Measurements from ENCODE around the gene DDX59.

DDX59 gene

GRCh38 chr1:200669314-200670241 is at the start of gene DDX59:
Gene DDX59 (minus strand): TSS chr1:200669907. CDS start chr1:200666740, 3,167 bp downstream.
- DNase-seq, result peak; percentile 98

DNA sequence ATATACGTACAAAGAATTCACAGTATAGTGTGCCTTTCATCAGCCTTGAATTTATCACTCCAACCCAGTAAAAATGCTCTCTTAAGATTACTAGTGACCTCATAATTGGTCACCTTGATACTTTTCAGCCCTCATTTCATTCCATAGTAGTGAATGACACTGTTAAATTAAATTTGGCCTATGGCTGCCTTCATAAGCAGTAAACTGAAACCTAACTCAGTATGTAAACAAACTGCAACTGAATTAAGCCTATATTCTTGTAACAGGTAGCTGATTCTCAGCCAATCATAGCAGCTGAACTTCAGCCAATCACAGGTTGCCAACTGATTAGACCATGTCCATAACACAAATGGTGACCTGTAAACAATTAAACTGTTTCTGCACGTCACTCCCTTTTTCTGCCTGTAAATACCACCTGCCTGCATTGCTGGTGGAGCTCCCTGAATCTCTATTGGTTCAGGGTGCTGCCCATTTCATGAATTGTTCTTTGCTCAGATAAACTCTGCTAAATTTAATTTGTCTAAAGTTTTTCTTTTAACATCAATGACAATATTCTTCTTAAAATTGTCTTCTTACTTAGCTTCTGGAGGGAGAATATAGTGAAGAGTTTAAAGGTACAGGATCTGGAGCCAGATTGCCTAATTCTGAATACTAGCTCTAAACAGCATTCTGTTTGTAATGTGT is 44.9 kb upstream of the DDX59 start:
- DNase-seq, result no peak

DNA sequence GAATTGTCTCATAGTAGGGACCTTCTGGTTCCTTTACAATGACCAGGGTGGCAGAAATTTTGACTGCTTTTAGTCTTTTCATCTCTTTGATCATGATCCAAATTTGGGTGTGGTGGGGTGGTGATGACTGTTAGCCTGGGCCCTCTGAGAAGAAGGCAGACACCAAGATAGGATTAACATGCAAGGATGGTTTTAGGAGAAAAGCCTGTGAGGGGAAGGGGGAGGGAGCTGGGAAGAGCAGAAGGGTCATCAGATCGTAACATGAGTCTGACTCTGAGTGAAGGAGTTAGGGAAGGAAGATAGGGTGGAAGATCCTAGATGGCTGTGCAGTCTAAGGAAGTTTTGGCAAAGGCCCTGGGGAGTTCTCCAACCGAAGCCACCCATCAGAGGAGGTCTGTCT is 40.5 kb upstream of the DDX59 start:
- DNase-seq, result no peak

DNA sequence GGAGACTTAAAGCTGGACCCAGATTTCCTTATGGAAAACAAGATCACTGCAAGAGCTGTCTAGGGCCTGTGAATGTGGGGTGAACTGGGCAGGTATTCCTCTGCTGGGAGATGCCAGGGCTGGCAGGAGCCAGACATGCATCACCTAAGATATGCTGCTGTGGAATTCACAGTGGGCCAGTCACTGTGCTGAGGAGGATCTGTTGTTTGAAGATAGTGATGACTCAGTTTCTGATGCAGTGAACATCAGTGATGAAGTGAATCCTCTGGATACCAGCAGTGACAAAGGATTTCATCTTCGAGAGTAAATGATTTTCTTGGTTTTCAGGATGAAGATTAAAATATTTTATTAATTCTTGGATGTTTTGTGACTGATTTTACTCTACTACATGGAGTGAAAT is 39.1 kb upstream of the DDX59 start:
- no peak for DNase-seq

- DNase-seq, result no peak
Observed at GRCh38 chr1:200708161-200708560, 38.5 kb upstream of the DDX59 start.

DNA sequence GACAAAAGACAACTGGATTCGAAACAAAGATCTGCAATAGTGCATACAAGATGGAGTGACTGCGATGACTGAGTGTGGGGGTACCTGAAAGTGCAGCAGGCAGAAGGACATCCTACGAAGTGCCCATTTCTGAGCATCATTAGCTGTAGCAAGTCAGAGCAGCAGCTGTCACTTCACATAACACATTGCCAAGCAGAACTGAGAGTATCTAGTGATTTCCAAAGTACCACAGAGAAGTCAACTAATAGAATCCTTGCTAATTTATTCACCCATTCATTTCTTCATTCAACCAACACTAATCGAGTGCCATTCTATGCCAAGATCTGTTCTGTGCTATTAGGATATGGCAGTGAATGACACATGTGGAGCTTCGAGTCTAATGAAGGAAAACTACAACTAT is 37.4 kb upstream of the DDX59 start:
- no peak for DNase-seq

GRCh38 chr1:200706111-200706814 is 36.6 kb upstream of the DDX59 start:
- no peak for DNase-seq

- DNase-seq, result no peak
Observed at GRCh38 chr1:200704986-200705500, 35.3 kb upstream of the DDX59 start.

DNA sequence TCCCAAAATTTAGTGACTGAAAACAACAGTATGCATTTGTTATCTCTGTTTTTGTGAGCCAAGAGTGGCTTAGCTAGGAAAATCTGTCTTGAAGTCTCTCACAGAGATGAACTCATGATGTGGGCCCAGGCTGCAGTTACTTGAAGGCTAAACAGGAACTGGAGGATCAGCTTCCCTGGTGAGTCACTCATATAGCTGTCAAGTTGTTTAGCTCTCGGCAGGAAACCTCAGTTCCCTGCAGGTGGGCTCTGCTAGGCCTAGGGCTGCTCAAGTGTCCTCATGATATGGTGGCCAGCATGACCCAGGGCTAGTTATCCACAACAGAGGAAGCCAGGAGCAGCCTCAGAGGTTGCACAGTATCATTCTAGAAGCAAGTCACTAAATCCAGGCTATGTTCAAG is 30.2 kb upstream of the DDX59 start:
- no peak for DNase-seq

GRCh38 chr1:200694738-200695137 is 25.0 kb upstream of the DDX59 start:
- DNase-seq, result no peak

- DNase-seq, result no peak
Observed at GRCh38 chr1:200693327-200693726, 23.6 kb upstream of the DDX59 start.

DNA sequence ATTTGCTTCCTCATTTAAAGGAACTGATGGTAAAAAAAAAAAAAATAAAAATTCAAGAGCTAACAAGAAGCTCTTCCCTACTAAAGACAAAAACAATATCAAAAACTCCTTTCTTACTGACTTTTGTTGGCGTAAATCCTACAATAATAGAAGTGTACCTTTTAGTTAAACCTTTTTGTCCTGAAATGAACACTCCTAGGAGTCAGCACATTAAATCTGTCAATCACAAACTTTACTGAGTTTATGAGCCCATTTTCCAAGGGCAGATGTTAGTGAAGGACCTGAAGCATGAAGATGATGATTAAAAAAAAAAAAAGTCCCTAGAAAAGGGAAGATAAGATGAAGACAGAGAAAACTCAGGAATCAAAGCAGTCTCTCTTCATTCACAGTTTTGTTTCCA is 22.6 kb upstream of the DDX59 start:
- DNase-seq, result no peak

DNA sequence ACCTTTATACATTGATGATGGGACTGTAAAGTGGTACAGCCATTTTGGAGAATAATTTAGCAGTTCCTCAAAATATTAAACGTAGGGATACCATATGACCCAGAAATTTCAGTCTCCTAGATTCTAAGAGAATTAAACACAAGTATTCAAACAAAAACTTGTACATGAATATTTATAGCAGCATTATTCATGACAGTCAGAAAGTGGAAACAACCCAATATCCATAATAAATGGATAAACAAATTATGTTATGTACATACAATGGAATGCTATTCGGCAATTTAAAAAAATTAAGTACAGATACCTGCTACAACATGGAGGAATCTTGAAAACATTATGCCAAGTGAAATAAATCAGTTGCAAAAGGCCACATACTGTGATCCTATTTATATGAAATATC is 16.9 kb upstream of the DDX59 start:
- no peak for DNase-seq

DNA sequence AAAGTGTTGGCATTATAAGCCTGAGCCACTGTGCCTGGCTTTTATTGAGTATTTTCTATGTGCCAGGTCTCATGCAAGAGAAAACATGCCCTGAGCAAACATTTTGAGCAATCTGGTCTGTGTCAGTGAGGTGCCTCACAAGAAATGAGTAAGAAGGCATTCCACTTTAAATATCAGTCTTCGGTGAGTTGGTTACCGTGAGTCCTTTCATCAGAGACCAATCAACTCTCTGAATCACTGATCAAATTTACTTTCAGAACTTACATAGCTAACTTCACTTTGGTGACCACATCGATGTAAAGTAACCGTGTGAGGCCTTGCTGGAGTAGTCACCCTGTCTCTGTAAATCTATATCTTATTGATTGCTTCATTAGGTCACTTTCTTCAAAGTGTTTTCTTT is 14.3 kb upstream of the DDX59 start:
- DNase-seq, result no peak

- no peak for DNase-seq
Observed at GRCh38 chr1:200683298-200683697, 13.6 kb upstream of the DDX59 start.

DNA sequence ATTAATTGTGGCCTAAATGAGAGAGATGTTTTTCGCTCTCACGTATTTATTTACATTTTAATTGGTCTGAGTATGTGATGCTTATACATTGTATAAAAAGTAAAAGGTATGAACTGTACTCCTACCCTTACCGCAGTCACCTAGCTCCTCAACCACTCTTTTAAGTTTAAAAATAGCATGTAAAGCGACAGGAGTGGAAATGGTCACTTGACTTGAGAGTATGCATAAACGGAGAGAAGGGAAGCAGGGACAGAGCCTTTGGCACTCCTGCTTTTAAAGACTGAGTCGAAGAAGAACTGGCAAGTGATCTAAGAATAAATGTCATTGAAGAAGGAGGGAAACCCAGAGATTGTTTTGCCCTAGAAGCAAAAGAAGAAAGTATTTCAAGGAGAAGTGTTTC is 11.5 kb upstream of the DDX59 start:
- DNase-seq, result no peak

DNA sequence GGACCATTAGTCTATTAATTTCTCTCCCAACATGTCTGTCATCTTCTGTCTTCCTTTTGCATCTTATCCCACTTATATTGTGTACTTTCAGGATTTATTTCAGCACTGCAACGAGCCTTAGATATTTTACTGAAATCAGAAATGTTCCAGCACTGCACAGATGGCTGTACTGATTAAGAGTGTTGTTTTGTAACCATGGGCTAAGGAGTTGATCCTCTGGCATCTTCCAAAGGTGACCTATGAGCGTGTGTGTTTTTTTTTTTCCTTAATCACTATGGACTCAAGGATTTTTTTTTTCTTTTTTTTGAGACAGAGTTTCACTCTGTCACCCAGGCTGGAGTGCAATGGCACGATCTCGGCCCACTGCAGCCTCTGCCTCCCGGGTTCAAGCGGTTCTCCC is 7.1 kb upstream of the DDX59 start:
- DNase-seq, result no peak

DNA sequence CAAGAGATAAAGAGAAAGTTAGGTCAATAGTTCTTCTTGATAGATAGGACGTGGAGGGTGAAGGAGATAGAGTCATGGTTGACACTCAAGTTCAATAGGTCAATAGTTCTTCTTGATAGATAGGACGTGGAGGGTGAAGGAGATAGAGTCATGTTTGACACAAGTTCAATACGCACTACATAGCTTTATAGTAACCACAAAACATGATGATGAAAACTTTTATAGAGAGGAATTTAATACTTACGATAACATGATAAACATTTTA is 5.8 kb upstream of the DDX59 start:
- no peak for DNase-seq

GRCh38 chr1:200674838-200675587 is 5.3 kb upstream of the DDX59 start:
- no peak for DNase-seq

DNA sequence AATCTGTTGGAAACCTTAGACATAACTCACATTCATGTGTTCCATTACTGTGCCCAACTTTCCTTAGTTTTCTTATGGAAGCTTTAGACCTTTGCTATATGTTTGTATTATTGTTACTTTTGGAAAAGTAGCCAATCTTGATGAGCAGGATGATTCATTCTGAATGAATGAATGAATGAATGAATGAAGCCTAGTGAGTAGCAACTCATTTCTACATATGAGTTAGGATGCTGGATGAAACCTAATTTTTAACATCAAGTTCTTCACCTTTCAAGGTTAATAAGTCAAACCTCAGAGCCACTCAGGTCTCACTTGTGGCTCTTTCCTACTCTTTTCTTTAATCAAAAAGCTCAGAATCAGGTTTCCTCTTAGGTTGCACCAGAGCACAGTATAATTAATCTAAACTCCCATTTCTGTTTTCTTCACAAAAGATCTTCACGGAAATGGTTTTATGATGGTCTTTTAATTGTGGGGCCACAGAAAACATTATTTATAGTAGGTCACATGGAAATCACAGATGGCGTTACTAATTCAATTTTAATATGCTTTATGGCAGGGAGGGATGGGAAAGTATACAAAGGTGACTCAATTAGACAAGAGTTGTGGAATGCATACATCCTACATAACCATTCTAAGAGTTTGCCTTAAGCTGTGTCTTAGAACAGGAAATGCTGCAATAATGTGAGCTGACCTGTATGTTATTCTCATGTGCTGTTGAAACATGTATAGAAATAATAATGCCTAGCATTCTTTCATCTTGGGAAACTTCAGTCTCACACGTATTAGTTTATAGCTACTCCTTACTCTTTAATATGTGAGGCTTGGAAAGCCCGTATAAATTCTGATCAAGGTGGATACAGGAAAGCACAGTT is 4.5 kb upstream of the DDX59 start:
- no peak for DNase-seq

DNA sequence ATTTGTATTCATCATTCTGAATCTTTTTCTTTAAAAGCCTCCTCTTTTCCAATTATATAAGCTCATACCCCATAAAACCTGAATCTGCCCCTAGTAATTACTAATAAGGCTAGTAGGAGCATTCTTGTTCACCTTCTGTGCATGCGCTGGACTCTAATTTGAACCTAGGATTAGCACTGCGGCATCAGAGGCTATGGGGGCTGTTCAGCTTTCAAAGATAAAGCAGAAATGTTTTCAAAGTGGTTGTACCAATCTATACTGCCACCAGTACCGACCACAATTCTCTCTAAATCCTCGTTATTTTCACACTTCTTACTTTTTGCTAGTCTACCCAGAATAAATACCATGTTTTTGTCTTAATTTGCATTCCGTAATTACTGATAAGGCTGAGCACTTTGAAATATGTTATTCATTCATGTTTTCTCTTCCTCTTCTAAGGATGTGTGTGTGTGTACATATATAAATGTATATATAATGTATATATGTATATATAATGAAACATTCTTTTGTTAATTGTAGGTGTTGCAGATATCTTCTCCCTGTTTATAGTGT is 1.6 kb upstream of the DDX59 start:
- no peak for DNase-seq
